ENCODE measurements around the gene ASB10. TPM values are rescaled to one million over a fixed set of nuclear protein-coding genes. Genes with fewer than 3 reads are reported as not detected.

ASB10 gene
- polyA plus RNA-seq, 3 donors, result not detected

DNA sequence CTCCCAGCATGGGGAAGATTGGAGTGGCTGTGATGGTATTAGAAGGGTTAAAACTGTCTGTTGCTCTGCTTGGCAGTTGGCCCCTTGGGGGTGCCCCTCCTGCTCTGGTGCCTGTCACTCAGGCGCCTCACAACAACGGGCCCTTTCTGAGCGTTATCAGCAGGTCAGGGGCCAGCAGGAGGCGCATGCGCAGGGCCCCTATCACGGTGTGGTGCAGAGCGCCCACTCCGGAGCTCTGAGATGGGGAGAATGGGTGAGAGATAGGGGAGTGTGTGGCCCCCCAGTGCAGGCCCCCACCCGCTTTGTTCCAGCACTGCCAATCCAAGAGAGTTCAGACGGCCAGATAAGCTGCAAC is 44.4 kb downstream of the ASB10 start:
- no peak overlapping the region for H3K27ac ChIP-seq (ENCODE audit: low read depth in 1 of 2, low read length in 2 of 2)
- H4K20me1 ChIP-seq (ENCODE audit: insufficient read depth, low read length), result no peaks in the 10 kb centered on the region
- H3K27me3 Mint-ChIP-seq (ENCODE audit: low read depth in 3 of 3), result peaks cover 0 to 4% (median 0%) of the 10 kb centered on the region in 3 donors
- H3K36me3 ChIP-seq (replicated peaks in 1 of 2; ENCODE audit: control insufficient read depth in 1 of 2, insufficient read depth in 2 of 2, low read length in 2 of 2), result peaks cover 44 to 54% of the 10 kb centered on the region in 2 donors
- no peak for DNase-seq
- 88% methylated on average over 9 of the region's 10 CpGs for WGBS (ENCODE audit: insufficient coverage)
- no peaks in the 10 kb centered on the region for H3K79me2 ChIP-seq (ENCODE audit: insufficient read depth, low read length)
- H3K4me3 ChIP-seq (replicated peaks in 1 of 3; ENCODE audit: low read depth in 2 of 3, low read length in 3 of 3), result no peak overlapping the region
- TF ChIP-seq, protein P1, sequence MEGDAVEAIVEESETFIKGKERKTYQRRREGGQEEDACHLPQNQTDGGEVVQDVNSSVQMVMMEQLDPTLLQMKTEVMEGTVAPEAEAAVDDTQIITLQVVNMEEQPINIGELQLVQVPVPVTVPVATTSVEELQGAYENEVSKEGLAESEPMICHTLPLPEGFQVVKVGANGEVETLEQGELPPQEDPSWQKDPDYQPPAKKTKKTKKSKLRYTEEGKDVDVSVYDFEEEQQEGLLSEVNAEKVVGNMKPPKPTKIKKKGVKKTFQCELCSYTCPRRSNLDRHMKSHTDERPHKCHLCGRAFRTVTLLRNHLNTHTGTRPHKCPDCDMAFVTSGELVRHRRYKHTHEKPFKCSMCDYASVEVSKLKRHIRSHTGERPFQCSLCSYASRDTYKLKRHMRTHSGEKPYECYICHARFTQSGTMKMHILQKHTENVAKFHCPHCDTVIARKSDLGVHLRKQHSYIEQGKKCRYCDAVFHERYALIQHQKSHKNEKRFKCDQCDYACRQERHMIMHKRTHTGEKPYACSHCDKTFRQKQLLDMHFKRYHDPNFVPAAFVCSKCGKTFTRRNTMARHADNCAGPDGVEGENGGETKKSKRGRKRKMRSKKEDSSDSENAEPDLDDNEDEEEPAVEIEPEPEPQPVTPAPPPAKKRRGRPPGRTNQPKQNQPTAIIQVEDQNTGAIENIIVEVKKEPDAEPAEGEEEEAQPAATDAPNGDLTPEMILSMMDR (IDR thresholded peaks at IDR 0.05), result no peak
- no peaks in the 10 kb centered on the region for H3K4me1 Mint-ChIP-seq
- H3K9me3 ChIP-seq (replicated peaks in 1 of 2; ENCODE audit: control insufficient read depth in 1 of 2, insufficient read depth in 1 of 2, low read length in 2 of 2), result no peaks in the 10 kb centered on the region
- peaks cover 44 to 52% of the 10 kb centered on the region in 2 donors for H3K36me3 Mint-ChIP-seq
- intact Hi-C loops (cut with micrococcal nuclease), result no loop called here
- no peak overlapping the region for H3K4me3 Mint-ChIP-seq
- H2AFZ ChIP-seq (ENCODE audit: insufficient read depth, low read depth, low read length, poor library complexity, severe bottlenecking), result no peak overlapping the region
- no peaks in the 10 kb centered on the region for H3K27me3 ChIP-seq (ENCODE audit: control insufficient read depth in 2 of 2, insufficient read depth in 2 of 2, low read length in 2 of 2)
- no peaks in the 10 kb centered on the region for H3K4me1 ChIP-seq (ENCODE audit: control insufficient read depth in 1 of 2, insufficient read depth in 2 of 2, low read length in 2 of 2)
- no peaks in the 10 kb centered on the region for H3K9me3 Mint-ChIP-seq
- no peak overlapping the region for H3K4me2 ChIP-seq (replicated peaks; ENCODE audit: extremely low read depth, low read length, poor library complexity, severe bottlenecking)
- H3K27ac Mint-ChIP-seq, result no peak overlapping the region
- no peak overlapping the region for H3K9ac ChIP-seq (ENCODE audit: insufficient read depth, low read length, poor library complexity, severe bottlenecking)

DNA sequence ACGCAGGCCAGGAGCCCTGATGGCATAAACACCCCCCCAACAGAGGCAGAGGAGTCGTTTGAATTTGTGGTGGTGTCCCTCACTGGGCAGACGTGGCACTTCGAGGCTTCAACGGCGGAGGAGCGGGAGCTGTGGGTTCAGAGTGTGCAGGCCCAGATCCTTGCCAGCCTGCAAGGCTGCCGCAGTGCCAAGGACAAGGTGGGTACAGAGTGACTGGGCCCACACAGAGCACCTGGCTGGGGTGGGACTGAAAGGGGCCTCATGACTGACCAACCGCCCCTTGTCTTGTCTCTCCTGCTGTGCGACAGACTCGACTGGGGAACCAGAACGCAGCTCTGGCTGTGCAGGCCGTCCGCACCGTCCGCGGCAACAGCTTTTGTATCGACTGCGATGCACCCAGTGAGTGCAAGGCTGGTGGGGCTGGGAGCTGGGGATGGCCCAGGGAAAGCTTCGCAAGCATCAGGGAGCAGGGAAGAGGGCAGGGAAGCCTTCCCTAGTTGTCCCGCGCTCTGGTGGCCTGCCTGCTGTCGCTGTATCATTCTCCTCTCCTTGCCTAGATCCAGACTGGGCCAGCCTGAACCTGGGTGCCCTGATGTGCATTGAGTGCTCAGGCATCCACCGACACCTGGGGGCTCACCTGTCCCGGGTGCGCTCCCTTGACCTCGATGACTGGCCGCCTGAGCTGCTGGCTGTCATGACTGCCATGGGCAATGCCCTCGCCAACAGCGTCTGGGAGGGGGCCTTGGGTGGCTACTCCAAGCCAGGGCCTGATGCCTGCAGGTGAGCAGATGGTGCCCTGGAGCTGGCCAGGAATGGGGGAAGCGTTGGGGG is 45.0 kb downstream of the ASB10 start:
- Mint-ChIP-seq H3K4me3 (no peak overlapping the region), H3K4me1 (no peaks in the 10 kb centered on the region), H3K27ac (no peak overlapping the region), H3K36me3 (peaks cover 44 to 52% of the 10 kb centered on the region in 2 donors), H3K9me3 (no peaks in the 10 kb centered on the region), H3K27me3 (ENCODE audit: low read depth in 3 of 3) (peaks cover 0 to 3% (median under 1%) of the 10 kb centered on the region in 3 donors)
- Histone ChIP-seq H3K4me3 (replicated peaks in 1 of 3; ENCODE audit: low read depth in 2 of 3, low read length in 3 of 3) (no peak overlapping the region), H4K20me1 (ENCODE audit: insufficient read depth, low read length) (no peaks in the 10 kb centered on the region), H3K27me3 (ENCODE audit: control insufficient read depth in 2 of 2, insufficient read depth in 2 of 2, low read length in 2 of 2) (no peaks in the 10 kb centered on the region), H2AFZ (ENCODE audit: insufficient read depth, low read depth, low read length, poor library complexity, severe bottlenecking) (no peak overlapping the region), H3K4me1 (ENCODE audit: control insufficient read depth in 1 of 2, insufficient read depth in 2 of 2, low read length in 2 of 2) (no peaks in the 10 kb centered on the region), H3K9ac (ENCODE audit: insufficient read depth, low read length, poor library complexity, severe bottlenecking) (no peak overlapping the region), H3K4me2 (replicated peaks; ENCODE audit: extremely low read depth, low read length, poor library complexity, severe bottlenecking) (no peak overlapping the region), H3K27ac (ENCODE audit: low read depth in 1 of 2, low read length in 2 of 2) (no peak overlapping the region), H3K79me2 (ENCODE audit: insufficient read depth, low read length) (no peaks in the 10 kb centered on the region), H3K36me3 (replicated peaks in 1 of 2; ENCODE audit: control insufficient read depth in 1 of 2, insufficient read depth in 2 of 2, low read length in 2 of 2) (peaks cover 44 to 57% of the 10 kb centered on the region in 2 donors), H3K9me3 (replicated peaks in 1 of 2; ENCODE audit: control insufficient read depth in 1 of 2, insufficient read depth in 1 of 2, low read length in 2 of 2) (no peaks in the 10 kb centered on the region)
- TF ChIP-seq, protein P1 (IDR thresholded peaks at IDR 0.05), result no peak
- no peak for DNase-seq
- intact Hi-C loops (cut with micrococcal nuclease), result no loop called here
- WGBS (ENCODE audit: insufficient coverage), result 98% methylated on average over 30 of the region's 31 CpGs

Data from CD14-positive monocyte (primary cell).